ENCODE data around the gene SLC25A19.
"Not testable (repeated sequence)": the region's sequence is repeated elsewhere in the genome, so short reads cannot be mapped to it uniquely, and the experiment has no call there.

Gene SLC25A19

GRCh38 chr17:75301049-75301448 is 11.8 kb upstream of the SLC25A19 start:
- DNase-seq, result no peak

- no peak for DNase-seq
Measured at GRCh38 chr17:75300280-75300679, 11.0 kb upstream of the SLC25A19 start.

GRCh38 chr17:75295201-75296158 is 6.2 kb upstream of the SLC25A19 start:
- no peak for DNase-seq

- DNase-seq, result not testable (repeated sequence)
Measured at GRCh38 chr17:75292810-75293448, 3.7 kb upstream of the SLC25A19 start.

GRCh38 chr17:75289832-75290337 is 652 bp upstream of the SLC25A19 start:
- peak; percentile 38 for DNase-seq

GRCh38 chr17:75288770-75289114 is 491 bp downstream of the SLC25A19 start:
- peak; percentile 45 for DNase-seq

GRCh38 chr17:75288359-75288758 is 874 bp downstream of the SLC25A19 start:
- no peak for DNase-seq

- DNase-seq, result no peak
Measured at GRCh38 chr17:75287221-75287620, 2.0 kb downstream of the SLC25A19 start.

GRCh38 chr17:75285123-75285522 is 4.1 kb downstream of the SLC25A19 start:
- DNase-seq, result no peak

- DNase-seq, result not testable (repeated sequence)
Measured at GRCh38 chr17:75280189-75280588, 9.0 kb downstream of the SLC25A19 start.

GRCh38 chr17:75277664-75278071 is 11.6 kb downstream of the SLC25A19 start:
- DNase-seq, result no peak

- no peak for DNase-seq
Measured at GRCh38 chr17:75273977-75274708, 15.1 kb downstream of the SLC25A19 start.

GRCh38 chr17:75272848-75273184 is 16.4 kb downstream of the SLC25A19 start:
- no peak for DNase-seq

- DNase-seq, result no peak
Measured at GRCh38 chr17:75271955-75272847, 17.0 kb downstream of the SLC25A19 start.

- peak; percentile 52 for DNase-seq
Measured at GRCh38 chr17:75271233-75271954, 17.8 kb downstream of the SLC25A19 start.

- no peak for DNase-seq
Measured at GRCh38 chr17:75270966-75271232, 18.3 kb downstream of the SLC25A19 start, which contains the start of gene MIF4GD. Gene MIF4GD (minus strand): TSS chr17:75271231. CDS start chr17:75270195, 1,036 bp downstream.

GRCh38 chr17:75270218-75270965 is 18.8 kb downstream of the SLC25A19 start:
- peak; percentile 48 for DNase-seq

- no peak for DNase-seq
Measured at GRCh38 chr17:75269844-75270217, 19.4 kb downstream of the SLC25A19 start.

GRCh38 chr17:75267411-75268232 is 21.6 kb downstream of the SLC25A19 start:
- no peak for DNase-seq

GRCh38 chr17:75267153-75267410 is 22.2 kb downstream of the SLC25A19 start:
- DNase-seq, result no peak
